ENCODE results near the gene HNRNPUL2. TPM values are rescaled to one million over a fixed set of nuclear protein-coding genes. Genes with fewer than 3 reads are reported as not detected.

HNRNPUL2 gene
- total and polyA plus RNA-seq, 2 donors (not counting 3 experiments of a cell fraction or from before 2014, with no cell fraction given), result 18.3 to 56.2 TPM

DNA sequence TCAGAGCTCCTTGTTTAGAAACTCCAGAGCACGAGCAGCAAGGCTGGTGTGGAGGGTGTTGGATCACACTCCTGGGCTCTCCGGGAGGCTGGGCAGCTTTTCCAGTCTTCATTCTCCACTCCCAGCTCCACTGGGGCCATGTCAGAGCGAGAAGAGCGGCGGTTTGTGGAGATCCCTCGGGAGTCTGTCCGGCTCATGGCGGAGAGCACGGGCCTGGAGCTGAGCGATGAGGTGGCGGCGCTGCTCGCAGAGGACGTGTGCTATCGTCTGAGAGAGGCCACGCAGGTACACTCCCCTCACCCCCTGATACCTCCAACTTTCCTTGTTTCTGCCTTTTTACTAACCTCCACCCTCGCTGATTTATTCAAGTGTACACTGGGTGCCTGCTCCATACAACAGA lies 48.4 kb upstream of the HNRNPUL2 start:
- dilution Hi-C loops (cut with MboI; ENCODE audit: extremely low pct_ligation_motif_present, low sequenced_read_pairs) (no loop called here), intact Hi-C loops (cut with micrococcal nuclease) (no loop called here)
- peaks cover 7% of the 10 kb centered on the region for H3K4me1 ChIP-seq (ENCODE audit: control insufficient read depth, extremely low read depth, insufficient read depth, low read length)
- ChIA-PET CTCF (interaction anchor here (0.6 to 5.2 kb wide), 4 partner anchors 10 to 86 kb away, joined by 3 to 41 read pairs (median 4); partner anchors contain the start of genes POLR2G and TMEM179B), POLR2A (interaction anchor here (0.8 to 1.4 kb wide), 2 partner anchors 11 to 22 kb away, joined by 3 to 4 read pairs; partner anchors contain the start of gene ZBTB3)
- H2AFZ ChIP-seq (ENCODE audit: low read depth, low read length), result no peak overlapping the region
- DNase-seq (ENCODE audit: low read depth, low spot score) (no peak), FAIRE-seq (no peak)
- H3K9me1 ChIP-seq (replicated peaks; ENCODE audit: control insufficient read depth, extremely low read depth, insufficient read depth, low read length), result no peaks in the 10 kb centered on the region
- H3K36me3 ChIP-seq (ENCODE audit: control insufficient read depth in 2 of 2, extremely low read depth in 1 of 2, insufficient read depth in 2 of 2, low read length in 2 of 2), result peaks cover 0 to 19% of the 10 kb centered on the region in 2 experiments
- TF ChIP-seq MYC (IDR thresholded peaks at IDR 0.05; ENCODE audit: low read depth, low read length) (no peak), POLR2A (IDR thresholded peaks at IDR 0.05; ENCODE audit: low read depth, low read length) (no peak), POLR2AphosphoS5 (IDR thresholded peaks at IDR 0.05; ENCODE audit: insufficient read depth, low read depth, low read length) (no peak), GATA2 (IDR thresholded peaks at IDR 0.05; ENCODE audit: insufficient read depth, insufficient read length, low read depth, low read length) (no peak), JUN (IDR thresholded peaks at IDR 0.05; ENCODE audit: borderline replicate concordance, insufficient read depth, insufficient read length, low read depth) (no peak), EZH2 (IDR thresholded peaks at IDR 0.05; ENCODE audit: borderline replicate concordance, low read depth, low read length, severe bottlenecking) (no peak), FOS (IDR thresholded peaks at IDR 0.05; ENCODE audit: borderline replicate concordance, insufficient read depth, low read length) (no peak)
- TF ChIP-seq, protein P1, sequence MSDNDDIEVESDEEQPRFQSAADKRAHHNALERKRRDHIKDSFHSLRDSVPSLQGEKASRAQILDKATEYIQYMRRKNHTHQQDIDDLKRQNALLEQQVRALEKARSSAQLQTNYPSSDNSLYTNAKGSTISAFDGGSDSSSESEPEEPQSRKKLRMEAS (IDR thresholded peaks at IDR 0.05; ENCODE audit: insufficient read depth, insufficient read length), result no peak
- TF ChIP-seq, protein P2, sequence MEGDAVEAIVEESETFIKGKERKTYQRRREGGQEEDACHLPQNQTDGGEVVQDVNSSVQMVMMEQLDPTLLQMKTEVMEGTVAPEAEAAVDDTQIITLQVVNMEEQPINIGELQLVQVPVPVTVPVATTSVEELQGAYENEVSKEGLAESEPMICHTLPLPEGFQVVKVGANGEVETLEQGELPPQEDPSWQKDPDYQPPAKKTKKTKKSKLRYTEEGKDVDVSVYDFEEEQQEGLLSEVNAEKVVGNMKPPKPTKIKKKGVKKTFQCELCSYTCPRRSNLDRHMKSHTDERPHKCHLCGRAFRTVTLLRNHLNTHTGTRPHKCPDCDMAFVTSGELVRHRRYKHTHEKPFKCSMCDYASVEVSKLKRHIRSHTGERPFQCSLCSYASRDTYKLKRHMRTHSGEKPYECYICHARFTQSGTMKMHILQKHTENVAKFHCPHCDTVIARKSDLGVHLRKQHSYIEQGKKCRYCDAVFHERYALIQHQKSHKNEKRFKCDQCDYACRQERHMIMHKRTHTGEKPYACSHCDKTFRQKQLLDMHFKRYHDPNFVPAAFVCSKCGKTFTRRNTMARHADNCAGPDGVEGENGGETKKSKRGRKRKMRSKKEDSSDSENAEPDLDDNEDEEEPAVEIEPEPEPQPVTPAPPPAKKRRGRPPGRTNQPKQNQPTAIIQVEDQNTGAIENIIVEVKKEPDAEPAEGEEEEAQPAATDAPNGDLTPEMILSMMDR (IDR thresholded peaks at IDR 0.05; ENCODE audit: extremely low read depth in 1 of 2, insufficient read depth in 1 of 2, low read depth in 1 of 2, low read length in 2 of 2), result no peak
- H3K79me2 ChIP-seq (ENCODE audit: control insufficient read depth, insufficient read depth, low read length), result peaks cover 2% of the 10 kb centered on the region
- no peak overlapping the region for H3K9ac ChIP-seq (replicated peaks; ENCODE audit: extremely low read depth, insufficient read depth, low read length)
- no peak overlapping the region for H3K4me3 ChIP-seq (replicated peaks in 1 of 3; ENCODE audit: insufficient read depth in 1 of 3, low read depth in 1 of 3, low read length in 3 of 3)
- no peaks in the 10 kb centered on the region for H3K27me3 ChIP-seq (ENCODE audit: control insufficient read depth in 2 of 2, insufficient read depth in 2 of 2, low read length in 2 of 2)
- no peaks in the 10 kb centered on the region for H3K9me3 ChIP-seq (replicated peaks; ENCODE audit: control insufficient read depth, insufficient read depth, low read length)
- H3K27ac ChIP-seq (ENCODE audit: insufficient read depth, low read depth, low read length), result no peak overlapping the region
- no TSS peak for BruUV-seq (replicated peaks)
- no peak overlapping the region for H3K4me2 ChIP-seq (ENCODE audit: insufficient read depth, low read length)
- no peaks in the 10 kb centered on the region for H4K20me1 ChIP-seq (replicated peaks; ENCODE audit: control insufficient read depth, extremely low read depth, insufficient read depth, low read length)
